Endothelial cell of umbilical vein (primary cell): Measurements from ENCODE around the gene NHLH2. TPM values are rescaled to one million over a fixed set of nuclear protein-coding genes. Genes with fewer than 3 reads are reported as not detected.

Source experiments
- BruUV-seq: library from RNA; stranded (reverse); fragments of 400-500 nt; replicated peaks from 2 replicates; lab custom pipeline; 2021; lab: Mats Ljungman, UMichigan
- CTCF ChIA-PET: fragments of 300-600, 350-600 bp; sonication (Branson Sonifier 250); formaldehyde crosslinking; loops from one replicate; lab custom pipeline; 2021; ENCODE audit warnings: antibody characterized with exemption, inconsistent platforms; lab: Charles Lee
- POLR2A ChIA-PET: fragments of 300-600, 350-600 bp; sonication (Branson Sonifier 250); formaldehyde crosslinking; loops from one replicate; lab custom pipeline; 2021; ENCODE audit warnings: antibody characterized with exemption, inconsistent platforms; lab: Charles Lee
- DNase-seq: peaks from one replicate; pipeline ENCODE4 v3.0.0-alpha.2; 2011; ENCODE audit warnings: low read depth, low spot score
- FAIRE-seq: peaks from 2 replicates; lab custom pipeline; 2011; peaks lifted over from hg19 to GRCh38; lab: Jason Lieb, UNC
- H2AFZ ChIP-seq: 2 replicates; pipeline ENCODE4 v1.6.0; 2012; ENCODE audit warnings: low read depth, low read length, control low read depth, inconsistent platforms
- H3K27ac ChIP-seq: 2 replicates; pipeline ENCODE4 v1.5.1; 2011; ENCODE audit warnings: low read depth, mild to moderate bottlenecking, control low read depth, low read length, moderate library complexity; ENCODE audit not compliant: insufficient read depth
- H3K27me3 ChIP-seq, 2 experiments: 2 replicates each; pipeline versions ENCODE4 v1.6.0 to v1.6.1; 2011; ENCODE audit warnings: low read length in 2 of 2, mixed read lengths in 1 of 2; ENCODE audit not compliant: control insufficient read depth in 2 of 2, insufficient read depth in 2 of 2
- H3K36me3 ChIP-seq, 2 experiments: 2 replicates in 1 of 2; 3 replicates in 1 of 2; pipeline ENCODE4 v1.5.1; 2011; ENCODE audit warnings: low read length in 2 of 2, mild to moderate bottlenecking in 1 of 2, moderate library complexity in 1 of 2; ENCODE audit not compliant: control insufficient read depth in 2 of 2, insufficient read depth in 2 of 2; ENCODE audit errors: extremely low read depth in 1 of 2
- H3K4me1 ChIP-seq: 3 replicates; pipeline ENCODE4 v1.5.1; 2011; ENCODE audit warnings: mild to moderate bottlenecking, low read length; ENCODE audit not compliant: control insufficient read depth, insufficient read depth; ENCODE audit errors: extremely low read depth
- H3K4me2 ChIP-seq: 2 replicates; pipeline ENCODE4 v1.6.1; 2011; ENCODE audit warnings: low read length, control low read depth, mixed read lengths; ENCODE audit not compliant: insufficient read depth
- H3K4me3 ChIP-seq, 3 experiments: fragments of 200-600 bp in 1 of 3; sonication (generic), shearing (Covaris generic) in 1 of 3; replicated peaks in 1 of 3; 2 replicates each; pipeline ENCODE4 v1.5.1; 2011 to 2016; ENCODE audit warnings: control low read depth in 3 of 3, low read length in 3 of 3, mild to moderate bottlenecking in 2 of 3, inconsistent platforms in 1 of 3, low read depth in 1 of 3, moderate library complexity in 1 of 3; ENCODE audit not compliant: insufficient read depth in 1 of 3
- H3K79me2 ChIP-seq: 2 replicates; pipeline ENCODE4 v1.6.0; 2012; ENCODE audit warnings: low read length, inconsistent platforms; ENCODE audit not compliant: control insufficient read depth, insufficient read depth
- H3K9ac ChIP-seq: replicated peaks from 2 replicates; pipeline ENCODE3; 2011; ENCODE audit warnings: low read length, control low read depth; ENCODE audit not compliant: insufficient read depth; ENCODE audit errors: extremely low read depth
- H3K9me1 ChIP-seq: replicated peaks from 3 replicates; pipeline ENCODE4 v1.6.0; 2011; ENCODE audit warnings: mild to moderate bottlenecking, low read length; ENCODE audit not compliant: control insufficient read depth, insufficient read depth; ENCODE audit errors: extremely low read depth
- H3K9me3 ChIP-seq: replicated peaks from 2 replicates; pipeline ENCODE4 v1.5.1; 2012; ENCODE audit warnings: low read length, inconsistent platforms; ENCODE audit not compliant: control insufficient read depth, insufficient read depth
- H4K20me1 ChIP-seq: replicated peaks from 2 replicates; pipeline ENCODE3; 2011; ENCODE audit warnings: mild to moderate bottlenecking, low read length; ENCODE audit not compliant: control insufficient read depth, insufficient read depth; ENCODE audit errors: extremely low read depth
- EZH2 ChIP-seq: IDR thresholded peaks from 2 replicates; pipeline ENCODE4 v1.6.1; 2012; ENCODE audit warnings: borderline replicate concordance, low read depth, mild to moderate bottlenecking, moderate library complexity, low read length, inconsistent platforms; ENCODE audit not compliant: severe bottlenecking
- FOS ChIP-seq: IDR thresholded peaks from 2 replicates; pipeline ENCODE4 v1.6.1; 2011; ENCODE audit warnings: mild to moderate bottlenecking, low read length, moderate library complexity, borderline replicate concordance; ENCODE audit not compliant: insufficient read depth
- GATA2 ChIP-seq: IDR thresholded peaks from 2 replicates; pipeline ENCODE4 v1.7.0; 2011; ENCODE audit warnings: low read depth, mild to moderate bottlenecking, moderate library complexity, mixed read lengths, low read length; ENCODE audit not compliant: insufficient read length, insufficient read depth
- JUN ChIP-seq: IDR thresholded peaks from 2 replicates; pipeline ENCODE4 v1.6.1; 2011; ENCODE audit warnings: borderline replicate concordance, low read depth; ENCODE audit not compliant: insufficient read length, insufficient read depth
- MYC ChIP-seq: IDR thresholded peaks from one replicate; pipeline ENCODE4 v1.6.1; 2011; ENCODE audit warnings: mild to moderate bottlenecking, low read depth, low read length
- POLR2A ChIP-seq: IDR thresholded peaks from 2 replicates; pipeline ENCODE4 v1.6.1; 2012; ENCODE audit warnings: low read depth, mild to moderate bottlenecking, control low read depth, low read length
- POLR2AphosphoS5 ChIP-seq: IDR thresholded peaks from 2 replicates; pipeline ENCODE4 v1.6.1; 2012; ENCODE audit warnings: low read depth, mild to moderate bottlenecking, control low read depth, low read length, moderate library complexity; ENCODE audit not compliant: insufficient read depth
- dilution Hi-C: fragments of 300-500 bp; cut with MboI; formaldehyde crosslinking; loops from one replicate; pipeline ENCODE4 v1.15.0; 2019; ENCODE audit warnings: low sequenced_read_pairs; ENCODE audit not compliant: extremely low pct_ligation_motif_present
- intact Hi-C: fragments of 100-400 bp; cut with micrococcal nuclease; formaldehyde crosslinking; loops from one replicate; pipeline ENCODE4 v1.10.0; 2022
- polyA plus RNA-seq, 4 experiments: library from polyadenylated mRNA; depleted of rRNA in 3 of 4; stranded (reverse) in 3 of 4; unstranded in 1 of 4; fragments of >200 nt; gene quantifications; 2 replicates each; pipeline versions ENCODE4 v1.2.1 to v1.2.3, GENCODE V29; 2011 to 2012; ENCODE audit warnings: missing spikeins in 1 of 4
- total RNA-seq: library from RNA; stranded (reverse); gene quantifications from 2 replicates; pipeline ENCODE4 v1.2.3, GENCODE V29; 2021
- TF ChIP-seq, protein P1 (sequence below), 2 donors: IDR thresholded peaks; 1 replicate in 1 of 2; 2 replicates in 1 of 2; pipeline ENCODE4 v1.5.1; 2011; ENCODE audit warnings: low read length in 2 of 2, mild to moderate bottlenecking in 2 of 2, moderate library complexity in 2 of 2, control low read depth in 1 of 2, inconsistent platforms in 1 of 2, low read depth in 1 of 2; ENCODE audit not compliant: insufficient read depth in 1 of 2; ENCODE audit errors: extremely low read depth in 1 of 2
- TF ChIP-seq, protein P2 (sequence below): IDR thresholded peaks from 2 replicates; pipeline ENCODE4 v1.6.1; 2011; ENCODE audit not compliant: insufficient read depth, insufficient read length

Gene NHLH2
- total and polyA plus RNA-seq, 2 donors (not counting 3 experiments of a cell fraction or from before 2014, with no cell fraction given), result not detected

DNA sequence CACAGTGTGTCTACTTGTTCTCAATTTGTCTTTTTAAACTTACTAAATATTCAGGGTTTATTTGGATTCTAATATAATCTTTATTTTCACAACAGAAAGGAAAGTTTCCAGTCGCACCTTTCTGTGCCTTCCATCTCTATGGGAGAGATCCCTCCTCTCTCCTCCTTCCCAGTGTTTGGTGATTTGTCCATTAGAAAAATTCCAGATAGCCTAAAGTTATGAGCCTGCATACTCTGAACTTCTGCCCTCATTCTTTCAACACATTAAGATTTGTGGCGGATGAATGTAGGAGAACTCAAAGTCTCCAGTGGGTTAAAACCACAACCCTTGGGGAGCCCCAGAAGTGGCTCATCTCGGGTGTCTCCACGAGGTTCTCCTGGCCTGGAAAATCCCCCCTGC, 3.6 kb downstream of the NHLH2 start:
- Histone ChIP-seq H2AFZ (no peak overlapping the region), H3K36me3 (no peaks in the 10 kb centered on the region), H3K4me1 (peaks cover 6% of the 10 kb centered on the region), H3K27me3 (peaks cover 54 to 82% of the 10 kb centered on the region in 2 experiments), H3K27ac (no peak overlapping the region), H3K9me1 (no peaks in the 10 kb centered on the region), H3K4me2 (no peak overlapping the region), H3K9ac (no peak overlapping the region), H3K4me3 (no peak overlapping the region), H4K20me1 (no peaks in the 10 kb centered on the region), H3K9me3 (no peaks in the 10 kb centered on the region), H3K79me2 (no peaks in the 10 kb centered on the region)
- FAIRE-seq (no peak), DNase-seq (no peak)
- dilution Hi-C loops (no loop called here), intact Hi-C loops (no loop called here)
- no peak for TF ChIP-seq POLR2AphosphoS5
- TF ChIP-seq, protein P1, sequence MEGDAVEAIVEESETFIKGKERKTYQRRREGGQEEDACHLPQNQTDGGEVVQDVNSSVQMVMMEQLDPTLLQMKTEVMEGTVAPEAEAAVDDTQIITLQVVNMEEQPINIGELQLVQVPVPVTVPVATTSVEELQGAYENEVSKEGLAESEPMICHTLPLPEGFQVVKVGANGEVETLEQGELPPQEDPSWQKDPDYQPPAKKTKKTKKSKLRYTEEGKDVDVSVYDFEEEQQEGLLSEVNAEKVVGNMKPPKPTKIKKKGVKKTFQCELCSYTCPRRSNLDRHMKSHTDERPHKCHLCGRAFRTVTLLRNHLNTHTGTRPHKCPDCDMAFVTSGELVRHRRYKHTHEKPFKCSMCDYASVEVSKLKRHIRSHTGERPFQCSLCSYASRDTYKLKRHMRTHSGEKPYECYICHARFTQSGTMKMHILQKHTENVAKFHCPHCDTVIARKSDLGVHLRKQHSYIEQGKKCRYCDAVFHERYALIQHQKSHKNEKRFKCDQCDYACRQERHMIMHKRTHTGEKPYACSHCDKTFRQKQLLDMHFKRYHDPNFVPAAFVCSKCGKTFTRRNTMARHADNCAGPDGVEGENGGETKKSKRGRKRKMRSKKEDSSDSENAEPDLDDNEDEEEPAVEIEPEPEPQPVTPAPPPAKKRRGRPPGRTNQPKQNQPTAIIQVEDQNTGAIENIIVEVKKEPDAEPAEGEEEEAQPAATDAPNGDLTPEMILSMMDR (IDR thresholded peaks at IDR 0.05; ENCODE audit: extremely low read depth in 1 of 2, insufficient read depth in 1 of 2, low read depth in 1 of 2, low read length in 2 of 2), result no peak
- no peak for TF ChIP-seq POLR2A
- TF ChIP-seq, protein P2, sequence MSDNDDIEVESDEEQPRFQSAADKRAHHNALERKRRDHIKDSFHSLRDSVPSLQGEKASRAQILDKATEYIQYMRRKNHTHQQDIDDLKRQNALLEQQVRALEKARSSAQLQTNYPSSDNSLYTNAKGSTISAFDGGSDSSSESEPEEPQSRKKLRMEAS, result no peak
- no peak for TF ChIP-seq MYC
- no peak for TF ChIP-seq JUN
- no peak for TF ChIP-seq FOS
- TF ChIP-seq EZH2, result no peak
- TF ChIP-seq GATA2, result no peak
- ChIA-PET POLR2A (no interaction called here), CTCF (no interaction called here)
- BruUV-seq, result no TSS peak
